Epithelial cell of prostate (primary cell): ENCODE data around the gene TENM4.
A peak's percentile ranks its signal among the peaks of the same experiment; 100 is the strongest.

Experiments
- DNase-seq: peaks from one replicate; pipeline ENCODE4 v3.0.0-alpha.2; 2011; ENCODE audit warnings: low read depth, low spot score
- H3K27ac ChIP-seq: fragments of 450-650 bp; 2 replicates; pipeline ENCODE4 v1.5.1; 2017; ENCODE audit warnings: mild to moderate bottlenecking

TENM4 gene

GRCh38 chr11:79362206-79362757 is 78.5 kb downstream of the TENM4 start:
- H3K27ac ChIP-seq, result peak overlapping the region; percentile 72
- DNase-seq, result no peak

DNA sequence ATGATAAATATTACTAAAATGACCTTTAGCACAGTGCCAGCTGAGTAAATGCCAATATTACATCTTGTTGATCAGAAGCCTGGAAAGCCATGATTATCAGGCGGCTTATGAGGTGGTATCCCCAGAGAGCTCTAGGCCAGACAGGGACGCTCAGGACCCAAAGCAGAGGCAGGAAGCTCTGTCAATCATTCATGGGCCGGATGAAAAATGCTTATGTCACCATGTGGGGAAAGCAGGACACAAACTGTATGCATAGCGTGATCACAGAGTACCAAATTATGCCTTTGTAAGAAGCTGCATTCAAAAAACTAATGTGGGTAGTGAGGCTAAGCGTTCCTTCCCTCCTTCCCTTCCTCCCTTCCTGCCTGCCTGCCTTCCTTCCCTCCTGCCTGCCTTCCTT is 82.6 kb downstream of the TENM4 start:
- no peak for DNase-seq
- no peak overlapping the region for H3K27ac ChIP-seq

GRCh38 chr11:79353706-79354105 is 87.1 kb downstream of the TENM4 start:
- no peak for DNase-seq
- H3K27ac ChIP-seq, result no peak overlapping the region

- no peak for DNase-seq
- no peak overlapping the region for H3K27ac ChIP-seq
Observed at GRCh38 chr11:79352349-79352703, 88.5 kb downstream of the TENM4 start.

DNA sequence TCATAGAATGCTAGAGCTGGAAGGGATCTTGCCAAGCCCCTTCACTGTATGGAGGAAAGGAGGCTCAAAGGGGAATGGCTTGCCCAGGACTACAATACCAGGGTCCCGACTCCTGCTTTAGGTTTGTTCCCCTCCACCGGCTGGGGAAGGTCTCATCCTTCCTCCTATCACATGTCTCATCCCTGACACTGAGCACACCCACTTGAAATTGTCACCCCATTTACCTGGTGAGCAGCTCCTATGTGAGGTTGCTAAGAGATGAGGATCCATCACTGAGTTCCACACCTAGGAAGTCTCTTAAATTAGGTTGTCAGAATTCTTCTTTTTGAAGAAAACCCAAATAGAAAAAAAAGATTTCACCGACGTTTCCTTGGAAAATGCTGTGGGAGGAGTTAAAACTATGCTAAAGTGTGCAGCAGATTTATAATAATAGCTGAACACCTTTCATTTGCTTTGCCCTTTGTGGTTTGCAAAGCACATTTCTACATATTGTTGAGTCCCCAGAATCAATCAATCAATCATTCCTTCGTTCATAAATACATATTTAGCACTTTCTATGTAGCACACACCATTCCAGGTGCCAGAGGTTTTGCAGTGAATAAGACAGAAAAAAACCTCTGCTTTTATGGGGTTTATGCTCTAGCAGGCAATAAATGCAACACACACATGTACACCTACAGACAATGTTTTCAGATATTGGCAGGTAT is 91.7 kb downstream of the TENM4 start:
- no peak for DNase-seq
- no peak overlapping the region for H3K27ac ChIP-seq

DNA sequence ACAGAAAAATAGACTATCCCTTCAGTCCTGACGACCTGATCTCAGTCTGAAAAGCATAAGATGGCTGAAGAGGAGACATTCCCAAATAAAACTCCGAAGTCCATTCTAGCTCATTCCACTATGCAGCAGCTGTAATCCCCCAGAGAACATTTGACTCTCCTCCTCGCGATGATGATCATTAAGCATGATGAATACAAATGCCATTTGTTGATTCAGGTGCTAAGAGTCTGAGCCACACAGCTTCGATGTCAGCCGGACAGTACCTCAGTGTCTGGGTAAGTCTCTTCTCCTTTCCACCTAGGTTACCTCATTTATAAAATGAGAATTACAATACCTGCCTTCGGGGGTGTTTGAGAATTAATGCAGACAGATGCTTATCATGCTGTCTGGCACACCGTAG is 94.8 kb downstream of the TENM4 start:
- no peak for DNase-seq
- H3K27ac ChIP-seq, result no peak overlapping the region

DNA sequence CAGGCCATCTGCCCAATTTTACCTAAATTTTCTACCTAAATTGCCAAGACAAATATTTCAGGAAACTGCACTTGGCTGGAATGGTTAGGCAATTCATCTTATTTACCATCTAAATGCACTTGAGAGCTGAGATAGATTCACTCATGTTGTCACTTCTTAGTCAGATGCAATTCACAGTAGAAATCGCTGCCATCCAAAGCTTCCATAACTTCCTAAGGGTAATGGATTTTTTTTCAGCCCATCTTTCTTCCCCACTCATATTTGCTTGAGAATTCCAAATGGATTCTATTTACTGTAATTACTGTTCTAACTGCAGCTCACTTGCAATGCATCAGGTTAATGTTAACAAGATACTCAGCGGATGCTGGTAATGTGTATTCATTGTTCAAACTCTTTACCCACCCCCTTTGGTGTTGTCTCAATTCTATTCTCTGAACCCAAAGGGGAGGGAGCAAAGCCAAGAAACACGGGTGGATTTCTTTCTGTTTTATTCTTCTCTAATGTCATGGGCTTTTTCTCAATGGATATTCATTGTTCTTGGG is 96.0 kb downstream of the TENM4 start:
- H3K27ac ChIP-seq, result no peak overlapping the region
- no peak for DNase-seq

- no peak for DNase-seq
- no peak overlapping the region for H3K27ac ChIP-seq
Observed at GRCh38 chr11:79342686-79343085, 98.1 kb downstream of the TENM4 start.

GRCh38 chr11:79342236-79342635 is 98.6 kb downstream of the TENM4 start:
- no peak overlapping the region for H3K27ac ChIP-seq
- no peak for DNase-seq

DNA sequence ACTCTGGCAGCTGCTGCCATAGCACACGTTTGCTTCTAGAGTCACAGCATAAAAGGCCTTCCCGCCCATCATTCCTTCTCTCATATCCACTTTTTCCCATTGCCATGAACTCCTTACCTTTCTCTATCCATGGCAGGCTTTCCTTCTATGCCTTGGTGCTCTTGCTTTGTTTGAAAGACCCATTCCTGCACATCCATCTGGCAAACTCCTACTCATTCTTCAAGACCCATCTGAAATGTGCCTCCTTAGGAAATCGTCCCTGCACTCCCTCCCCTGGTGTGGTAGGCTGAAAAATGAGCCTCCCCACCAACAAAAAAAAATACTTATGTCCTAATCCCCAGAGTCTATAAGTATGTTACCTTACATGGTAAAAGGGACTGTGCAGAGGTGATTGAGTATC is 100.3 kb downstream of the TENM4 start:
- no peak for DNase-seq
- no peak overlapping the region for H3K27ac ChIP-seq

- no peak overlapping the region for H3K27ac ChIP-seq
- no peak for DNase-seq
Observed at GRCh38 chr11:79336797-79337517, 103.9 kb downstream of the TENM4 start.

DNA sequence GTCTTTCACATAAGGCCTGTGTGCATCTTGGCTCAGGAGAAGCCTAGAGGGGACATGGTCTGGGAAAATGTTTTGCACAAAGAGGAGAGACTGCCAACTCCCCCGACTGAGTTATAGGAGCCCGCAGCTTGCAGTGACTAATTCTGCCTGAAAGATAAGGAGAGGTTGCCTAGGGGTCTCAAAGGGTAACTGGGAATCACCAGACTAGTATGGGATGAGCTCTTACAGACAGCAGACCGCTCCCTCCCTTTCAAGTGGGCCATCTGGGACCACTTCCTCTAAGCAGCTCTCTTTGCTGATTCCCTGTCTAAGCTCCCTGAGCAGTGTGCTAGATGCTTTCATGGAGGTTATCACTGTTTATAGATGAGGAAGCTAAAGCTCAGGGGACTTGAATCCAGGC is 105.1 kb downstream of the TENM4 start:
- no peak overlapping the region for H3K27ac ChIP-seq
- DNase-seq, result no peak

- DNase-seq, result no peak
- H3K27ac ChIP-seq, result no peak overlapping the region
Observed at GRCh38 chr11:79333355-79333754, 107.5 kb downstream of the TENM4 start.

- no peak for DNase-seq
- H3K27ac ChIP-seq, result no peak overlapping the region
Observed at GRCh38 chr11:79332017-79332416, 108.8 kb downstream of the TENM4 start.

GRCh38 chr11:79331203-79331901 is 109.5 kb downstream of the TENM4 start:
- no peak overlapping the region for H3K27ac ChIP-seq
- no peak for DNase-seq

DNA sequence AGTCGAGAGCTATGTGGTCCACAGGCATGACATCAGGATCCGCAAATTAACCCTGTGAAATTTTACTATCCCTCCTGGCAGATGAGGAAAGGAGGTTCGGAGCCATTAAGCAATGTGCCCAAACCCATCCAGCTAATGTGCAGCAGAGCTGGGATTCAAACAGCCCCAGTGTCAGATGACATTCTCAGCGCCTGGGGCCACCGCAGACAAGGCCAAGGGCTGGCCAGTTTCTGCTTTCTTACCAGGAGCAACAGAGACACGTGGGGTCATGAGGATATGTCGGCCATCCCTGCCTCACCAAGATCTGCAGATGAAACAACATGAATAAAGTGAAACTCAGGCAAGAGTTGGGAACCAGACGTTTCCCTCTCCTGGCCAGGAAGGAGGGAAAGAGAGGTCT is 110.2 kb downstream of the TENM4 start:
- DNase-seq, result no peak
- H3K27ac ChIP-seq, result no peak overlapping the region

GRCh38 chr11:79329561-79329960 is 111.3 kb downstream of the TENM4 start:
- no peak overlapping the region for H3K27ac ChIP-seq
- DNase-seq, result no peak

DNA sequence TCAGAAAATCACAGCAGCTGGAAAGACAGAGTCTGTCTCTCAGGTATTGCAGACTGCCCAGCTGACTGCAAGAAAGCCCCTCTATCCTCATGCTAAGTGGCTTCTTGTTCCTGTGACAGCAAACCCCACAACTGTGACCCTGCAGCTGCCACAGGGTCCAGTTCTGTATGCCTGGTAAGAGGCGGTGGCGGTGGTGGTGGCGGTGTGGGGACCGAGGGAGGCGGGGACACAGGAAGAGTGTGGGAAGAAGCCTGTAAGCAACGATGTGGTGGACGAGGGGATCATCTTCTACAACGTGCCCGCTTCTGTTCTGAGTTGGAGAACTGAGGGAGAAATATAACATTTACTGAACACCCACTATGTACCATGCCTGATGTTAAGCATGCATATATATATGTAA is 112.4 kb downstream of the TENM4 start:
- no peak overlapping the region for H3K27ac ChIP-seq
- no peak for DNase-seq

DNA sequence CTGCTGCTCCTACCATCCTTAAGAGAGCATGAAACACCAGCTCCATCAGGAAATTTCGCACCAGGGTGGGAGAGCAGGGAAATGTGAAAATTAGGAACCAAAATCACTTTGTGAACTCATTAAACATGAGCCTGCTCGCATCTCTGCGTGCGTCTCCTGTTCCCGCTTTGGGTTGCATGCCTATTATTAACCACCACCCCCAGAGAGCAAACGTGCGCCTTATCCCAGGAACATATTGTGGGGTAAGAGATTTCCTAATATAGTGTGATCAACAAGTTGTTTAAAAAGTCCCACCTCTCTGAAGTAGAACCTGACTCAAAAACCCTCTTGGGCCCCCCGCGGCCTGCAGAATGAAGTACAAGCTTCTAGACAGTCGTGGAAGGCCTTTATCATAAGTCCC is 115.0 kb downstream of the TENM4 start:
- no peak overlapping the region for H3K27ac ChIP-seq
- DNase-seq, result no peak

- peak overlapping the region; percentile 26 for H3K27ac ChIP-seq
- DNase-seq, result no peak
Observed at GRCh38 chr11:79321263-79321662, 119.6 kb downstream of the TENM4 start.
